Activated T-helper 2 cell treated with anti-CD3 and anti-CD28 coated beads, Interferon-gamma antibody, Interleukin-2, Interleukin-4, amounts not matched to agents 10 μg/mL and 5 μg/mL and 100 μg/mL, durations not matched to agents 14 hours and 24 hours and 36 hours (primary cell): ENCODE data around the gene EIF4H. TPM values are rescaled to one million over a fixed set of nuclear protein-coding genes. Genes with fewer than 3 reads are reported as not detected.

Experiments
- DNase-seq: peaks from one replicate; pipeline ENCODE4 v3.0.0; 2021; ENCODE audit warnings: low spot score
- H3K27ac Mint-ChIP-seq: one replicate; pipeline ENCODE4 v1.8.0; 2021; ENCODE audit warnings: mixed read lengths
- H3K27me3 Mint-ChIP-seq: one replicate; pipeline ENCODE4 v1.8.0; 2021; ENCODE audit warnings: low read depth, mixed read lengths
- H3K36me3 Mint-ChIP-seq: one replicate; pipeline ENCODE4 v1.8.0; 2021; ENCODE audit warnings: low read depth, mixed read lengths
- H3K4me1 Mint-ChIP-seq: one replicate; pipeline ENCODE4 v1.8.0; 2021; ENCODE audit warnings: low read depth, mixed read lengths
- H3K4me3 Mint-ChIP-seq: one replicate; pipeline ENCODE4 v1.8.0; 2021; ENCODE audit warnings: low read depth, mild to moderate bottlenecking, moderate library complexity, mixed read lengths
- H3K9me3 Mint-ChIP-seq: one replicate; pipeline ENCODE4 v1.8.0; 2021; ENCODE audit warnings: mixed read lengths
- intact Hi-C: fragments of 100-400 bp; cut with micrococcal nuclease; formaldehyde crosslinking; loops from one replicate; pipeline ENCODE4 v1.15.1; 2023
- total RNA-seq: library from RNA; stranded (reverse); gene quantifications from 2 replicates; pipeline ENCODE4 v1.2.3, GENCODE V29; 2022

EIF4H gene
- 367 and 372 TPM in 2 replicates for total RNA-seq

DNA sequence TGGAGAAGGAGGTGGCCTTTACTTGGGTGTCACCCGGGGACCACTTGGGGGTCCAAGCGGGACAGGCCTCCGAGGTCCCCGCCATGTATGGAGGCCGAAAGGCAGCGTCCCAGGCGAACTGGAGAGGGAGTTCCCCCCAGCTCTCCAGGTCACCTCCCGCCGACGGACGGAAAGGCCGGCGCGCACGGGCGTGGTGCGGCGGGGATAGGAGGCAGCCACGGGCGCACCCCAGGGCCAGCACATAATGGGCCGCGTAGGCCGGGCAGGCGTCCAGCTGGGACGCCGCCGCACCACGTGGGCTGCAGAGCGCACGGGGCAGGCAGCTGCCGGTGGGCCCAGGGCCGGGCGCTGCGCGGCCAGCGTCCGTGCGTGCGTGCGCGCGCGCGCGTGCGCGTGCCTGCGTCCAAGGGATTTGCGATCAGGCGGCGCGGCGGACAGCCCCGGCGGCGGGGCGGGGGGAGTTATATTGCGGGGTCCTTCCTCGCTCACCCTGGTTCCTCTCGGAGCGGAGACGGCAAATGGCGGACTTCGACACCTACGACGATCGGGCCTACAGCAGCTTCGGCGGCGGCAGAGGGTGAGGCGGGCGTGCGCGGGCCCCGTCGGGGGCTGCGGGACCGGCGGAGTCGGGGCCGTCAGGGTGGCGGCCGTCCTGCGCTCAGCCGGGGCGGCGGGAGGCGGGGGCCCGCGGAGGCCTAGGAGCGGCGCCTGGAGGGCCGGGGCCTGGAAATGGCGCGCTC lies at the start of gene EIF4H:
TSS of gene EIF4H (plus strand) at position 491 of the 740 bp plus-strand sequence. CDS start at position 519, 28 bp downstream.
- Mint-ChIP-seq H3K4me3 (peak within 1 kb of the TSS; percentile 91), H3K9me3 (no peaks in the 10 kb centered on the region), H3K4me1 (peaks cover 35% of the 10 kb centered on the region), H3K36me3 (peaks cover 28% of the 10 kb centered on the region), H3K27ac (peak within 1 kb of the TSS; percentile 86), H3K27me3 (no peaks in the 10 kb centered on the region)
- peak; percentile 93 for DNase-seq
- intact Hi-C loops: loop anchor here (1.0 to 2.0 kb wide), 4 partner anchors 15 to 107 kb away; partner anchors contain the start of genes LIMK1 and RFC2

- DNase-seq: no peak
- intact Hi-C loops: no loop called here
- peaks cover 2% of the 10 kb centered on the region for H3K36me3 Mint-ChIP-seq
- H3K4me3 Mint-ChIP-seq: no peak overlapping the region
- no peaks in the 10 kb centered on the region for H3K27me3 Mint-ChIP-seq
- H3K9me3 Mint-ChIP-seq: no peaks in the 10 kb centered on the region
- H3K27ac Mint-ChIP-seq: no peak overlapping the region
- no peaks in the 10 kb centered on the region for H3K4me1 Mint-ChIP-seq
These were observed 47.8 kb upstream of the EIF4H start for GRCh38 chr7:74126220-74126880.

GRCh38 chr7:74129887-74130286 lies 44.3 kb upstream of the EIF4H start:
- Mint-ChIP-seq H3K9me3 (no peaks in the 10 kb centered on the region), H3K27me3 (no peaks in the 10 kb centered on the region), H3K4me1 (peaks cover 5% of the 10 kb centered on the region), H3K27ac (no peak overlapping the region), H3K4me3 (no peak overlapping the region), H3K36me3 (no peaks in the 10 kb centered on the region)
- intact Hi-C loops: loop anchor here (10.0 kb wide), 1 partner anchor 65 kb away; no protein-coding TSS in a partner anchor
- DNase-seq: no peak

DNA sequence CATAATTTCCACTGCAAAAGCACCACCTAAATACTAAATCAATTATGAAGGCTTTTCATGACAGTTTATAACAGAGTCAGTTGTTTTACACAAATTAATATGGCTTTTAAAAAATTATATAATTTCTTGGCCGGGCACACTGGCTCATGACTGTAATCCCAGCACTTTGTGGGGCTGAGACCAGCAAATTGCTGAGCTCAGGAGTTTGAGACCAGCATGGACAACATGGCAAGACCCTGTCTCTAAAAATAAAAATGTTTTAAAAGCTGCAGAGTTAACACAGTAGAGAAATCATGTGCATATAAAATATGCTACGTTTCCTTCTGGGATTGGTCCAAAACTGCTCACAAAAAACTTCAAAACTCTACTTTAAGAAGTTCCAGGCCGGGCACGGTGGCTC lies 43.6 kb upstream of the EIF4H start:
- Mint-ChIP-seq H3K4me3 (no peak overlapping the region), H3K27me3 (no peaks in the 10 kb centered on the region), H3K9me3 (no peaks in the 10 kb centered on the region), H3K27ac (no peak overlapping the region), H3K4me1 (peaks cover 5% of the 10 kb centered on the region), H3K36me3 (no peaks in the 10 kb centered on the region)
- intact Hi-C loops: loop anchor here (10.0 kb wide), 1 partner anchor 66 kb away; no protein-coding TSS in a partner anchor
- no peak for DNase-seq

DNA sequence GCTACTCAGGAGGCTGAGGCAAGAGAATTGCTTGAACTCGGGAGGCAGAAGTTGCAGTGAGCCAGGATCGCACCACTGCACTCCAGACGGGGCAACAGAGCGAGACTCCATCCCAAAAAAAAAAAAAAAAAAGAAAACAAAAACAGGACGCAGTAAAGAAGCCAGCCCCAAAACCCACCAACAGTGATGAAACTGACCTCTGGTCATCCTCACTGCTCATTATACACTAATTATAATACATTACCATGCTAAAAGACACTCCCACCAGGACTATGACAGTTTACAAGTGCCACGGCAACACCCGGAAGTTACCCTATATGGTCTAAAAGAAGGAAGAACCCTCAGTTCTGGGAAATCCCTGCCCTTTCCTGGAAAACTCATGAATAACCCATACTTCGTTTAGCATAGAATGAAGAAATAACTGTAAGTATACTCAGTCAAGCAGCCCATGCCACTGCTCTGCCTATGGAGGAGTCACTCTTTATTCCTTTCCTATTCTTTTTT lies 40.0 kb upstream of the EIF4H start:
- Mint-ChIP-seq H3K27me3 (no peaks in the 10 kb centered on the region), H3K9me3 (no peaks in the 10 kb centered on the region), H3K36me3 (no peaks in the 10 kb centered on the region), H3K4me3 (no peak overlapping the region), H3K4me1 (peaks cover 5% of the 10 kb centered on the region), H3K27ac (peak overlapping the region; percentile 57)
- DNase-seq: peak; percentile 18
- intact Hi-C loops: loop anchor here (10.0 kb wide), 1 partner anchor 69 kb away; no protein-coding TSS in a partner anchor

DNA sequence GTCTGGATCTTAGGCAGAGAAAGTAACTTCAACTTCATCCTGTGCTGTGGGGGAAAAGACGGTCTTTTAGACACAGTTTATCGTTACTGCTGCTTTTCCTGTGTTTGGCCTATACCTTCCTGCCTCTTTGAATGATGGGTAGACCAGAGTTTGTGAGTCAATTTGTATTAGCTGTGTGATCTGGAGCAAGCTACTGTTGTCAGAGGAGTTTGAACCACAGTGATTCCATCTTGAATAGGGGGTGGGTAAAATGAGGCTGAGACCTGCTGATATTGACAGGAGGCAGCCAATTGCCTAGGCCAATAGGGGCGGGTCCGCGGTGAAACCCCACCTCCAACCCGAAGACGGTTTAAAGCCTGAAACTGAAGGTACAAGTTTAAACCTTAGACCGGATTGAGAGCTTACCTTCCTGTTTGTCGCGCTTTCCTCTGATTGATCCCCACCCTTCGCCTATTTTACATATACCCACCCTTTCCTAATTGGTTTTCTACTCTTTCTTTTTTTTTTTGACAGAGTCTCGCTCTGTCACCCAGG lies 35.8 kb upstream of the EIF4H start:
- H3K4me3 Mint-ChIP-seq: no peak overlapping the region
- H3K9me3 Mint-ChIP-seq: no peaks in the 10 kb centered on the region
- no peak overlapping the region for H3K27ac Mint-ChIP-seq
- H3K4me1 Mint-ChIP-seq: peaks cover 7% of the 10 kb centered on the region
- intact Hi-C loops: loop anchor here (10.0 kb wide), 1 partner anchor 74 kb away; no protein-coding TSS in a partner anchor
- DNase-seq: no peak
- H3K27me3 Mint-ChIP-seq: no peaks in the 10 kb centered on the region
- H3K36me3 Mint-ChIP-seq: no peaks in the 10 kb centered on the region

DNA sequence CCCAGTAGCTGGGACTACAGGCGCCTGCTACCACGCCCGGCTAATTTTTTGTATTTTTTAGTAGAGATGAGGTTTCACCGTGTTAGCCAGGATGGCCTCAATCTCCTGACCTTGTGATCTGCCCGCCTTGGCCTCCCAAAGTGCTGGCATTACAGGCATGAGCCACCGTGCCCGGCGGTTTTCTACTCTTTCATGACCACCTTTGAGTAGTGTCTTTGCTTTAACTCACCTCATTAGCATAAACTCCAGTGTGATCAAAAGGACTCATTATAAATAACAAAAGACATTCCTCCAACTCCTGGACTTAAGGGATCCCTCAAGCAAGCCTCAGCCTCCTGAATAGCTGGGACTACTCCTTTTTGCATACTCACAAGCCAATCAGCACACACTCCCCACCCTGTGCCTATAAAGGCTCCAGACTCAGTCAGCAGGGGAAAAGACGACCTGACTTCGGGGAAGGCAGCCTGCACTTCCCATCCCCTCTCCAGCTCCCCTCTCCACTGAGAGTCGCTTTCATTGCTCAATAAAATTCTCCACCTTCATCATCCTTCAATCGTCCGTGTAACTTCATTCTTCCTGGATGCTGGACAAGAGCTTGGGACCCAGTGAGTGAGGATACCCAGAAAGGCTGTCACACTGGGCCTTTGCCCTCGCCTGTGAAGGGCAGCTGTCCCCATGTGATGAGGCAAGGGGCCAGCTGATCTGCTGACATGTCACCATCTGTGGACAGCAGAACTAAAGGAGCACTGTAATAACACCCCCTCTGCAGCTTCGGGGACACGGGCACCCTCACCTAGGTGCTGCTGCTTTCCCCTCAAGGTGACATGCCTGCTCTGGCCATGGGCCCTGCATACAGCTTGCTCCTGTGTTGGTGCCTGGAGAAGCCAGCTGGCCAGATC lies 35.0 kb upstream of the EIF4H start:
- H3K9me3 Mint-ChIP-seq: no peaks in the 10 kb centered on the region

DNA sequence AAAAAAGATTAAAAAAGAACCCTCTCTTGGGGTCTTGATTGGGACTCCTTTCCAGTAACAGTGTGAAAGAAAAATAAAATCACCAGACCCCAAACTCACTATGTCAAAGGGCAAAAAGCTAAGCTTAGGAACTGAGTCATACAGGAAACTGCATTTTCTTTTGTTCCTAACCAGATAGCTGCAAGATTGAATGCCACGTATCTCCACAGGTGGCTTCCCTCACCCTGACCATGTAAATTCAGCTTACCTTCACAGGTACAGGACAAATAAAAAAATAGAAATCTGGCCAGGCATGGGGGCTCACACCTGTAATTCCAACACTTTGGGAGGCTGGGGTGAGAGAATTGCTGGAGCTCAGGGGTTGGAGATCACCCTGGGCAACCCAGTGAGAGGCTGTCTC lies 32.5 kb upstream of the EIF4H start:
- no peak for DNase-seq

More for the DNA sequence above, 35.0 kb upstream of the EIF4H start:
- no peaks in the 10 kb centered on the region for H3K27me3 Mint-ChIP-seq
- no peak overlapping the region for H3K4me3 Mint-ChIP-seq
- peaks cover 5% of the 10 kb centered on the region for H3K4me1 Mint-ChIP-seq
- no peak overlapping the region for H3K27ac Mint-ChIP-seq
- H3K36me3 Mint-ChIP-seq: no peaks in the 10 kb centered on the region
- intact Hi-C loops: loop anchor here (10.0 kb wide), 1 partner anchor 74 kb away; no protein-coding TSS in a partner anchor
- DNase-seq: no peak

DNA sequence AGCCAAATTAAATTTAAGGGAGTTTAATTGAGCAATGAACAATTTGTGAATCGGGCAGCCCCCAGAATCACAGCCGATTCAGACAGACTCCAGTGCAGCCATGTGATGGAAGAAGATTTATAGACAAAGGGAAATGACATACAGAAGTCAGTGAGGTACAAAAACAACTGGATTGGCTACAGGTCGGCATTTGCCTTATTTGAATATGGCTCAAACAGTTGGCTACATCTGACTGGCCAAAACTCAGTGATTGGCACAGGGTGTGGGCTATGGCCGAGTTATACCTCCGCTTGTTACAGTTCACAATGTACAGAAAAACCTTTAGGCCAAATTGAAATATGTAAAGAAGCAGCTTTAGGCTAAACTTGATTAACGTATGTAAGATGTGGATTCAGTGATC lies 30.8 kb upstream of the EIF4H start:
- Mint-ChIP-seq H3K4me1 (peaks cover 2% of the 10 kb centered on the region), H3K36me3 (no peaks in the 10 kb centered on the region), H3K27me3 (no peaks in the 10 kb centered on the region), H3K27ac (no peak overlapping the region), H3K4me3 (no peak overlapping the region), H3K9me3 (peaks cover 5% of the 10 kb centered on the region)
- no peak for DNase-seq
- intact Hi-C loops: no loop called here

More for the DNA sequence above, 32.5 kb upstream of the EIF4H start:
- H3K27me3 Mint-ChIP-seq: no peaks in the 10 kb centered on the region
- no peak overlapping the region for H3K27ac Mint-ChIP-seq
- no peaks in the 10 kb centered on the region for H3K36me3 Mint-ChIP-seq
- peaks cover 2% of the 10 kb centered on the region for H3K4me1 Mint-ChIP-seq
- H3K4me3 Mint-ChIP-seq: no peak overlapping the region
- H3K9me3 Mint-ChIP-seq: peaks cover 5% of the 10 kb centered on the region
- intact Hi-C loops: no loop called here

DNA sequence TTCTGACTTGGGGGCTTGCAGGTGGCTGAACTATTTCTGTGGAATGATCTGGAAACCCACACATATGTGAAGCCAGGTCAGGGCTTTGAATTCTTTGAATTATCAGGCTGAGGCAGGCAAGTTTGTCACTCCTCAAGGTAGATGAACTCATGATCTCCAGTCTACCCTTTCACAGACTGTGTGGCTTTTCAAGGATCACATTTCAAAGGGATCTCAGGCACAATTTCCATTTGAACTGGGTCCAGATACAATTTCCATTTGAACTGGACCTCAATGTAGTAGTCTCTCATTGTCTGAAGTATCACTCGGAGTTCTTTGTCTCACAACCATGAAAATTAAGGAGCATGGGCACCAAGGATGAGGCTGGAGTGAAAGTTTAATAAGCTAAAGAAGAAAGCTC lies 25.7 kb upstream of the EIF4H start:
- intact Hi-C loops: no loop called here
- no peaks in the 10 kb centered on the region for H3K27me3 Mint-ChIP-seq
- no peak for DNase-seq
- no peaks in the 10 kb centered on the region for H3K4me1 Mint-ChIP-seq
- H3K36me3 Mint-ChIP-seq: no peaks in the 10 kb centered on the region
- H3K4me3 Mint-ChIP-seq: no peak overlapping the region
- no peak overlapping the region for H3K27ac Mint-ChIP-seq
- peaks cover 5% of the 10 kb centered on the region for H3K9me3 Mint-ChIP-seq

GRCh38 chr7:74149071-74149470 lies 25.1 kb upstream of the EIF4H start:
- H3K4me1 Mint-ChIP-seq: no peaks in the 10 kb centered on the region
- DNase-seq: no peak
- peaks cover 5% of the 10 kb centered on the region for H3K9me3 Mint-ChIP-seq
- H3K4me3 Mint-ChIP-seq: no peak overlapping the region
- intact Hi-C loops: no loop called here
- no peaks in the 10 kb centered on the region for H3K36me3 Mint-ChIP-seq
- H3K27ac Mint-ChIP-seq: no peak overlapping the region
- H3K27me3 Mint-ChIP-seq: no peaks in the 10 kb centered on the region

DNA sequence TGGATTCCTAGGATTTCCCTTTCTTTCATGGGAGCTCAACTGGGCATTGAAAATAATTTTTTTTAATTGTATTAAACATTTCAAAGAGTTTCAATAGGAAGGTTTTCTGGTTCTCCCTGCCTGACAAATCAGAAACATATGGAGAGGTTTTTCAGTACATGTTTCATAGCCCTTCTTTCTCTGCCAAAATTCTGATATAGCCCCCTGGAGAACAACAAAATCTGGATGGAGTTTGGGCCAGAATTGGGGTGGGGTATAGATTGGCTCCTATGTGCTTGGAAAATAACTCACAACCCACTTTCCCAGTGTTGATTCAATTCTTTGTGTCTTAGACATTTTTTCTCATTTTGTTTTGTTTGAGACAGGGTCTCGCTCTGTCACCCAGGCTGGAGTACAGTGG lies 24.6 kb upstream of the EIF4H start:
- Mint-ChIP-seq H3K27me3 (no peaks in the 10 kb centered on the region), H3K4me3 (no peak overlapping the region), H3K4me1 (no peaks in the 10 kb centered on the region), H3K36me3 (no peaks in the 10 kb centered on the region), H3K9me3 (peaks cover 5% of the 10 kb centered on the region), H3K27ac (no peak overlapping the region)
- intact Hi-C loops: no loop called here
- no peak for DNase-seq
